SK-N-SH (cell line): ENCODE measurements around the gene PRMT5. TPM values are rescaled to one million over a fixed set of nuclear protein-coding genes. Genes with fewer than 3 reads are reported as not detected.

Source experiments
- CTCF ChIA-PET: fragments of 300-600, 350-600 bp; formaldehyde crosslinking; extraction: SDS; loops from one replicate; lab custom pipeline; 2021; lab: Yijun Ruan, JAX
- POLR2A ChIA-PET: fragments of 350-600 bp; sonication (Branson Sonifier 250); formaldehyde crosslinking; extraction: SDS; loops from one replicate; lab custom pipeline; 2020; ENCODE audit warnings: antibody characterized with exemption, inconsistent platforms; lab: Yijun Ruan, JAX
- DNase-seq: peaks from one replicate; pipeline ENCODE4 v3.0.0; 2012
- H2AFZ ChIP-seq: fragments of 200-600 bp; sonication (generic); 2 replicates; pipeline ENCODE4 v1.8.1; 2016; ENCODE audit warnings: antibody characterized with exemption, mild to moderate bottlenecking, low read depth
- H3F3A ChIP-seq: fragments of 200-600 bp; sonication (generic); replicated peaks from 2 replicates; pipeline ENCODE3; 2016; ENCODE audit warnings: antibody characterized with exemption, mild to moderate bottlenecking; ENCODE audit not compliant: insufficient read depth
- H3K27ac ChIP-seq, 2 experiments: fragments of 200-500 bp in 1 of 2; fragments of 200-600 bp in 1 of 2; sonication (Bioruptor generic) in 1 of 2; sonication (generic), shearing (Covaris generic) in 1 of 2; 2 replicates each; pipeline versions ENCODE4 v1.5.1 to v1.6.1; 2014 to 2016; ENCODE audit warnings: low read depth in 2 of 2, inconsistent platforms in 1 of 2, low read length in 1 of 2, mild to moderate bottlenecking in 1 of 2, mixed read lengths in 1 of 2
- H3K27me3 ChIP-seq: fragments of 200-600 bp; sonication (generic), shearing (Covaris generic); 2 replicates; pipeline ENCODE4 v1.6.1; 2016; ENCODE audit warnings: mixed run types; ENCODE audit not compliant: insufficient read depth
- H3K36me3 ChIP-seq, 2 experiments: fragments of 200-500 bp in 1 of 2; fragments of 200-600 bp in 1 of 2; sonication (Bioruptor generic) in 1 of 2; sonication (generic) in 1 of 2; replicated peaks in 1 of 2; 2 replicates each; pipeline versions ENCODE3 to v1.5.1; 2014 to 2016; ENCODE audit warnings: low read length in 1 of 2, mild to moderate bottlenecking in 1 of 2; ENCODE audit not compliant: insufficient read depth in 2 of 2, control insufficient read depth in 1 of 2
- H3K4me1 ChIP-seq, 2 experiments: fragments of 200-500 bp in 1 of 2; fragments of 200-600 bp in 1 of 2; sonication (Bioruptor generic) in 1 of 2; sonication (generic), shearing (Covaris generic) in 1 of 2; 2 replicates each; pipeline versions ENCODE4 v1.5.1 to v1.6.1; 2014 to 2016; ENCODE audit warnings: low read depth in 1 of 2, low read length in 1 of 2, mixed run types in 1 of 2; ENCODE audit not compliant: insufficient read depth in 2 of 2, control insufficient read depth in 1 of 2
- H3K4me2 ChIP-seq: fragments of 200-600 bp; sonication (generic), shearing (Covaris generic); 2 replicates; pipeline ENCODE4 v1.6.1; 2017; ENCODE audit warnings: mixed run types
- H3K4me3 ChIP-seq, 2 experiments: fragments of 200-500 bp in 1 of 2; fragments of 200-600 bp in 1 of 2; sonication (Bioruptor generic) in 1 of 2; sonication (generic), shearing (Covaris generic) in 1 of 2; 2 replicates each; pipeline versions ENCODE4 v1.5.1 to v1.8.1; 2014 to 2016; ENCODE audit warnings: low read depth in 2 of 2, inconsistent platforms in 1 of 2, low read length in 1 of 2, mild to moderate bottlenecking in 1 of 2, mixed read lengths in 1 of 2, moderate library complexity in 1 of 2
- H3K79me2 ChIP-seq: fragments of 200-600 bp; sonication (generic); 2 replicates; pipeline ENCODE4 v1.8.1; 2017; ENCODE audit warnings: mild to moderate bottlenecking; ENCODE audit not compliant: insufficient read depth
- H3K9ac ChIP-seq: fragments of 200-600 bp; sonication (generic); 2 replicates; pipeline ENCODE4 v1.6.1; 2017; ENCODE audit warnings: mixed run types
- H3K9me2 ChIP-seq: fragments of 200-600 bp; sonication (generic); 2 replicates; pipeline ENCODE4 v1.6.1; 2017; ENCODE audit warnings: mixed run types
- H3K9me3 ChIP-seq: fragments of 200-600 bp; sonication (generic); 2 replicates; pipeline ENCODE4 v1.6.1; 2017; ENCODE audit warnings: mixed run types, mild to moderate bottlenecking, moderate library complexity
- H4K20me1 ChIP-seq: fragments of 200-600 bp; sonication (generic); 2 replicates; pipeline ENCODE4 v1.6.1; 2017; ENCODE audit warnings: mild to moderate bottlenecking, mixed run types; ENCODE audit not compliant: insufficient read depth
- CTCF ChIP-seq: fragments of 200-600 bp; sonication (generic); IDR thresholded peaks from 2 replicates; pipeline ENCODE4 v1.6.1; 2017; ENCODE audit warnings: antibody characterized with exemption, mild to moderate bottlenecking, moderate library complexity
- GABPA ChIP-seq: IDR thresholded peaks from 2 replicates; pipeline ENCODE4 v1.4.0; 2012; ENCODE audit warnings: low read depth, mild to moderate bottlenecking
- JUND ChIP-seq: IDR thresholded peaks from 2 replicates; pipeline ENCODE4 v1.4.0; 2012
- MAX ChIP-seq: IDR thresholded peaks from 2 replicates; pipeline ENCODE4 v1.4.0; 2012; ENCODE audit warnings: low read depth
- MXI1 ChIP-seq: IDR thresholded peaks from 2 replicates; pipeline ENCODE4 v1.6.1; 2012; ENCODE audit warnings: mild to moderate bottlenecking, low read depth, low read length, improper control_type of control experiment
- NFIC ChIP-seq: IDR thresholded peaks from 2 replicates; pipeline ENCODE4 v1.4.0; 2012; ENCODE audit warnings: borderline replicate concordance
- NRF1 ChIP-seq: IDR thresholded peaks from 2 replicates; pipeline ENCODE4 v1.6.1; 2012; ENCODE audit warnings: low read depth, mild to moderate bottlenecking, low read length
- PBX3 ChIP-seq: IDR thresholded peaks from 2 replicates; pipeline ENCODE4; 2012
- POLR2AphosphoS5 ChIP-seq: IDR thresholded peaks from 2 replicates; pipeline ENCODE4 v1.6.1; 2012; ENCODE audit warnings: low read depth, low read length
- RCOR1 ChIP-seq: fragments of 150-350 bp; IDR thresholded peaks from 2 replicates; pipeline ENCODE4 v1.6.1; 2017; ENCODE audit warnings: antibody characterized with exemption, low read length
- REST ChIP-seq: IDR thresholded peaks from 2 replicates; pipeline ENCODE4 v1.6.1; 2012; ENCODE audit warnings: mild to moderate bottlenecking, low read depth, low read length, moderate library complexity
- RFX5 ChIP-seq: IDR thresholded peaks from 2 replicates; pipeline ENCODE4 v1.6.1; 2012; ENCODE audit warnings: mild to moderate bottlenecking, improper control_type of control experiment, low read length
- TCF12 ChIP-seq: IDR thresholded peaks from 2 replicates; pipeline ENCODE4 v1.4.0; 2012
- ZBTB33 ChIP-seq: IDR thresholded peaks from 2 replicates; pipeline ENCODE4 v1.4.0; 2012; ENCODE audit warnings: low read depth, borderline replicate concordance
- WGBS: methylation state at CpG from one replicate; pipeline ENCODE4 v1.1.6; 2017; ENCODE audit warnings: low lambda C conversion rate; 5-methylcytosine and 5-hydroxymethylcytosine counted together
- polyA plus RNA-seq, 3 experiments: library from polyadenylated mRNA; depleted of rRNA; stranded (reverse); fragments of >200 nt; gene quantifications; 2 replicates each; pipeline ENCODE4 v1.2.3, GENCODE V29; 2012

The PRMT5 gene
- polyA plus RNA-seq, 1 of the 3 experiments (the other 2 are of a cell fraction): 132 TPM

GRCh38 chr14:22890416-22890815 lies 38.8 kb downstream of the PRMT5 start:
- TF ChIP-seq POLR2AphosphoS5 (no peak), REST (no peak), MXI1 (no peak), TCF12 (no peak), GABPA (no peak), MAX (no peak), CTCF (no peak)
- Histone ChIP-seq H3K4me2 (no peak overlapping the region), H2AFZ (no peak overlapping the region), H4K20me1 (no peaks in the 10 kb centered on the region), H3F3A (no peaks in the 10 kb centered on the region), H3K4me3 (no peak overlapping the region), H3K4me1 (peaks cover 8 to 19% of the 10 kb centered on the region in 2 experiments; a peak in 2 of 4 replicates), H3K27me3 (no peaks in the 10 kb centered on the region), H3K27ac (no peak overlapping the region), H3K79me2 (peaks cover 6% of the 10 kb centered on the region; the same call in 1 of the 2 replicates), H3K9me2 (no peaks in the 10 kb centered on the region), H3K9me3 (no peaks in the 10 kb centered on the region), H3K36me3 (no peaks in the 10 kb centered on the region), H3K9ac (no peak overlapping the region)
- WGBS: 70% methylated on average over 1 of the region's 1 CpG
- ChIA-PET POLR2A (no interaction called here), CTCF (interaction anchor here (1.6 to 13.0 kb wide), 4 partner anchors 11 to 68 kb away, joined by 4 to 96 read pairs (median 14); no protein-coding TSS in a partner anchor)
- no peak for DNase-seq

- Histone ChIP-seq H3K27ac (no peak overlapping the region), H3F3A (no peaks in the 10 kb centered on the region), H3K9ac (no peak overlapping the region), H4K20me1 (no peaks in the 10 kb centered on the region), H3K27me3 (no peaks in the 10 kb centered on the region), H3K79me2 (peaks cover 6% of the 10 kb centered on the region; the same call in 1 of the 2 replicates), H3K9me2 (no peaks in the 10 kb centered on the region), H3K9me3 (no peaks in the 10 kb centered on the region), H3K4me1 (peaks cover 8 to 26% of the 10 kb centered on the region in 2 experiments; a peak in 2 of 4 replicates), H3K36me3 (no peaks in the 10 kb centered on the region), H3K4me3 (no peak overlapping the region), H2AFZ (no peak overlapping the region), H3K4me2 (no peak overlapping the region)
- TF ChIP-seq NFIC (no peak), GABPA (no peak), NRF1 (no peak), PBX3 (no peak), JUND (no peak), RCOR1 (no peak), RFX5 (no peak), ZBTB33 (no peak)
- ChIA-PET POLR2A (interaction anchor here (1.7 kb wide), 1 partner anchor 17 kb away, joined by 3 read pairs; the partner anchor contains the start of gene LRP10), CTCF (interaction anchor here (1.1 to 13.0 kb wide), 8 partner anchors 12 to 330 kb away, joined by 3 to 96 read pairs (median 6); no protein-coding TSS in a partner anchor)
- no peak for DNase-seq
- 91% methylated on average over 4 of the region's 4 CpGs for WGBS
Observed at GRCh38 chr14:22888662-22889061, 40.5 kb downstream of the PRMT5 start.
